SK-N-SH (cell line): ENCODE measurements around the gene TSFM.

ENCODE experiments used
- CTCF ChIP-seq: fragments of 200-600 bp; sonication (generic); IDR thresholded peaks from 2 replicates; pipeline ENCODE4 v1.6.1; 2017; ENCODE audit warnings: antibody characterized with exemption, mild to moderate bottlenecking, moderate library complexity
- EZH2phosphoT487 ChIP-seq: fragments of 200-600 bp; sonication (generic); IDR thresholded peaks from 2 replicates; pipeline ENCODE4 v1.6.1; 2017; ENCODE audit warnings: low read depth, mixed run types, mild to moderate bottlenecking, antibody characterized with exemption, moderate library complexity, borderline replicate concordance
- JUND ChIP-seq: IDR thresholded peaks from 2 replicates; pipeline ENCODE4 v1.4.0; 2012
- MAX ChIP-seq: IDR thresholded peaks from 2 replicates; pipeline ENCODE4 v1.4.0; 2012; ENCODE audit warnings: low read depth
- POLR2AphosphoS5 ChIP-seq: IDR thresholded peaks from 2 replicates; pipeline ENCODE4 v1.6.1; 2012; ENCODE audit warnings: low read depth, low read length
- RAD21 ChIP-seq: IDR thresholded peaks from 2 replicates; pipeline ENCODE4 v1.6.1; 2012; ENCODE audit warnings: mild to moderate bottlenecking, low read length
- RFX5 ChIP-seq: IDR thresholded peaks from 2 replicates; pipeline ENCODE4 v1.6.1; 2012; ENCODE audit warnings: mild to moderate bottlenecking, improper control_type of control experiment, low read length
- SIN3A ChIP-seq: IDR thresholded peaks from 2 replicates; pipeline ENCODE4 v1.6.1; 2012; ENCODE audit warnings: low read depth, mild to moderate bottlenecking, low read length, moderate library complexity, borderline replicate concordance
- TAF1 ChIP-seq: IDR thresholded peaks from 2 replicates; pipeline ENCODE4 v1.6.1; 2012; ENCODE audit warnings: low read depth, mild to moderate bottlenecking, low read length, moderate library complexity, borderline replicate concordance

- no peak for TF ChIP-seq RFX5
- TF ChIP-seq CTCF: no peak
- TF ChIP-seq JUND: no peak
- TF ChIP-seq RAD21: no peak
- TF ChIP-seq MAX: no peak
- TF ChIP-seq TAF1: no peak
- TF ChIP-seq POLR2AphosphoS5: no peak
- no peak for TF ChIP-seq SIN3A
- TF ChIP-seq EZH2phosphoT487: no peak
Observed at GRCh38 chr12:57752668-57753000, 30.0 kb upstream of the TSFM start.
